Neural cell (in vitro differentiated cells): Measurements from ENCODE around the gene TRAM2. TPM values are rescaled to one million over a fixed set of nuclear protein-coding genes. Genes with fewer than 3 reads are reported as not detected.

ENCODE experiments used
- H2AFZ ChIP-seq: fragments of 200-600, 300-800 bp; sonication (generic), shearing (Covaris generic); 2 replicates; pipeline ENCODE4 v1.6.0; 2014; ENCODE audit warnings: low read depth, mild to moderate bottlenecking, antibody characterized with exemption, low read length, moderate library complexity
- H3F3A ChIP-seq: fragments of 200-600 bp; shearing (Covaris generic); 2 replicates; pipeline ENCODE4 v1.6.1; 2016; ENCODE audit warnings: mild to moderate bottlenecking, moderate library complexity, mixed read lengths, antibody characterized with exemption, low read length; ENCODE audit not compliant: insufficient read depth, poor library complexity, severe bottlenecking
- H3K27ac ChIP-seq: fragments of 200-600, 300-800 bp; sonication (generic), shearing (Covaris generic); 2 replicates; pipeline ENCODE4 v1.5.1; 2014; ENCODE audit warnings: mild to moderate bottlenecking, low read length, moderate library complexity
- H3K27me3 ChIP-seq: fragments of 300-800, 200-600 bp; sonication (generic), shearing (Covaris generic); 2 replicates; pipeline ENCODE4 v1.6.0; 2014; ENCODE audit warnings: mild to moderate bottlenecking, low read depth, low read length, moderate library complexity; ENCODE audit not compliant: insufficient read depth
- H3K36me3 ChIP-seq: fragments of 300-800, 200-600 bp; sonication (generic), shearing (Covaris generic); 2 replicates; pipeline ENCODE4 v1.5.1; 2014; ENCODE audit warnings: mild to moderate bottlenecking, antibody characterized with exemption, low read length, moderate library complexity; ENCODE audit not compliant: insufficient read depth
- H3K4me2 ChIP-seq: fragments of 300-800, 200-600 bp; sonication (generic), shearing (Covaris generic); 2 replicates; pipeline ENCODE4 v1.6.0; 2014; ENCODE audit warnings: mild to moderate bottlenecking, low read length
- H3K4me3 ChIP-seq: fragments of 300-800, 200-600 bp; sonication (generic), shearing (Covaris generic); 2 replicates; pipeline ENCODE4 v1.5.1; 2014; ENCODE audit warnings: mild to moderate bottlenecking, low read length, moderate library complexity
- H3K79me2 ChIP-seq: fragments of 200-600 bp; shearing (Covaris generic); replicated peaks from 2 replicates; pipeline ENCODE4 v1.6.0; 2014; ENCODE audit warnings: mild to moderate bottlenecking, low read length, moderate library complexity; ENCODE audit not compliant: insufficient read depth
- H3K9ac ChIP-seq: fragments of 300-800, 200-600 bp; sonication (generic), shearing (Covaris generic); 2 replicates; pipeline ENCODE4 v1.6.1; 2016; ENCODE audit warnings: mild to moderate bottlenecking, low read length, mixed read lengths
- H3K9me2 ChIP-seq: fragments of 200-600 bp; shearing (Covaris generic); 2 replicates; pipeline ENCODE4 v1.6.1; 2016; ENCODE audit warnings: mild to moderate bottlenecking, low read length, mixed read lengths; ENCODE audit not compliant: insufficient read depth
- H3K9me3 ChIP-seq: fragments of 200-600, 300-800 bp; sonication (generic), shearing (Covaris generic); 2 replicates; pipeline ENCODE4 v1.6.1; 2016; ENCODE audit warnings: mild to moderate bottlenecking, mixed run types, low read length, moderate library complexity, mixed read lengths
- H4K20me1 ChIP-seq: fragments of 200-600 bp; shearing (Covaris generic); 2 replicates; pipeline ENCODE4 v1.6.1; 2016; ENCODE audit warnings: mild to moderate bottlenecking, mixed run types; ENCODE audit not compliant: insufficient read depth
- CTCF ChIP-seq: fragments of 450-650 bp; IDR thresholded peaks from 2 replicates; pipeline ENCODE4 v1.5.1; 2014; ENCODE audit warnings: antibody characterized with exemption, mild to moderate bottlenecking, moderate library complexity; ENCODE audit not compliant: poor library complexity, severe bottlenecking
- EP300 ChIP-seq: fragments of 450-650 bp; conservative IDR thresholded peaks from 2 replicates; pipeline ENCODE4 v1.6.1; 2014; ENCODE audit warnings: antibody characterized with exemption, mild to moderate bottlenecking, moderate library complexity; ENCODE audit not compliant: poor library complexity, severe bottlenecking
- EZH2 ChIP-seq: fragments of 200-600, 300-800 bp; shearing (Covaris generic), sonication (generic); IDR thresholded peaks from 2 replicates; pipeline ENCODE4 v1.6.1; 2014; ENCODE audit warnings: antibody characterized with exemption, low read length, borderline replicate concordance, mild to moderate bottlenecking; ENCODE audit not compliant: insufficient read depth, poor library complexity, severe bottlenecking
- MXI1 ChIP-seq: fragments of 450-650 bp; conservative IDR thresholded peaks from 2 replicates; pipeline ENCODE4 v1.6.1; 2014; ENCODE audit warnings: antibody characterized with exemption, mild to moderate bottlenecking; ENCODE audit not compliant: poor library complexity, severe bottlenecking
- POLR2AphosphoS5 ChIP-seq: IDR thresholded peaks from 2 replicates; pipeline ENCODE4 v1.6.1; 2012
- RAD21 ChIP-seq: fragments of 450-650 bp; conservative IDR thresholded peaks from 2 replicates; pipeline ENCODE4 v1.6.1; 2014; ENCODE audit warnings: antibody characterized with exemption, mild to moderate bottlenecking, moderate library complexity
- REST ChIP-seq: IDR thresholded peaks from 2 replicates; pipeline ENCODE4 v1.6.1; 2012; ENCODE audit warnings: borderline replicate concordance
- SMC3 ChIP-seq: fragments of 450-650 bp; conservative IDR thresholded peaks from 2 replicates; pipeline ENCODE4 v1.6.1; 2014; ENCODE audit warnings: antibody characterized with exemption, mild to moderate bottlenecking, moderate library complexity; ENCODE audit not compliant: poor library complexity
- TAF1 ChIP-seq: IDR thresholded peaks from 2 replicates; pipeline ENCODE4 v1.6.1; 2012; ENCODE audit warnings: low read depth
- polyA plus RNA-seq: library from polyadenylated mRNA; depleted of rRNA; stranded (reverse); fragments of >200 nt; gene quantifications from 2 replicates; pipeline ENCODE4 v1.2.3, GENCODE V29; 2014

Gene TRAM2
- polyA plus RNA-seq, 1 donor from 2014 or later = 0.41 TPM

GRCh38 chr6:52489881-52490280, 87.0 kb downstream of the TRAM2 start:
- Histone ChIP-seq H3K79me2 (no peaks in the 10 kb centered on the region), H3K9ac (no peak overlapping the region), H3K36me3 (peaks cover 5% of the 10 kb centered on the region), H3K4me2 (no peak overlapping the region), H3K9me2 (no peaks in the 10 kb centered on the region), H4K20me1 (no peaks in the 10 kb centered on the region), H3F3A (no peaks in the 10 kb centered on the region), H3K27me3 (no peaks in the 10 kb centered on the region), H3K9me3 (no peaks in the 10 kb centered on the region), H3K27ac (no peak overlapping the region), H2AFZ (no peak overlapping the region), H3K4me3 (no peak overlapping the region)
- TF ChIP-seq CTCF = no peak
- no peak for TF ChIP-seq RAD21
- TF ChIP-seq REST = no peak
- TF ChIP-seq SMC3 = no peak
- no peak for TF ChIP-seq POLR2AphosphoS5
- TF ChIP-seq EZH2 = no peak
- no peak for TF ChIP-seq MXI1
- TF ChIP-seq TAF1 = no peak
- no peak for TF ChIP-seq EP300

GRCh38 chr6:52483671-52484003, 93.2 kb downstream of the TRAM2 start:
- no peaks in the 10 kb centered on the region for H3K9me3 ChIP-seq
- no peak overlapping the region for H3K4me2 ChIP-seq
- H4K20me1 ChIP-seq = no peaks in the 10 kb centered on the region
- no peaks in the 10 kb centered on the region for H3K27me3 ChIP-seq
- H2AFZ ChIP-seq = no peak overlapping the region
- H3K36me3 ChIP-seq = no peaks in the 10 kb centered on the region
- no peak overlapping the region for H3K27ac ChIP-seq
- no peak overlapping the region for H3K4me3 ChIP-seq
- H3F3A ChIP-seq = no peaks in the 10 kb centered on the region
- H3K79me2 ChIP-seq = no peaks in the 10 kb centered on the region
- H3K9ac ChIP-seq = no peak overlapping the region
- TF ChIP-seq RAD21 (no peak), EP300 (no peak), SMC3 (no peak), POLR2AphosphoS5 (no peak), MXI1 (no peak), TAF1 (no peak), EZH2 (no peak), REST (no peak), CTCF (no peak)
- H3K9me2 ChIP-seq = no peaks in the 10 kb centered on the region
